HG03103 (cell line): ENCODE results near the gene TMEM88.
"Not testable (repeated sequence)": the region's sequence is repeated elsewhere in the genome, so short reads cannot be mapped to it uniquely, and the experiment has no call there.

Source experiments
- ATAC-seq: cut with Tn5 transposase; IDR thresholded peaks from one replicate; pipeline ENCODE4 v1.9.1; 2021; ENCODE audit warnings: low read depth; ENCODE audit not compliant: unreplicated experiment

The TMEM88 gene

DNA sequence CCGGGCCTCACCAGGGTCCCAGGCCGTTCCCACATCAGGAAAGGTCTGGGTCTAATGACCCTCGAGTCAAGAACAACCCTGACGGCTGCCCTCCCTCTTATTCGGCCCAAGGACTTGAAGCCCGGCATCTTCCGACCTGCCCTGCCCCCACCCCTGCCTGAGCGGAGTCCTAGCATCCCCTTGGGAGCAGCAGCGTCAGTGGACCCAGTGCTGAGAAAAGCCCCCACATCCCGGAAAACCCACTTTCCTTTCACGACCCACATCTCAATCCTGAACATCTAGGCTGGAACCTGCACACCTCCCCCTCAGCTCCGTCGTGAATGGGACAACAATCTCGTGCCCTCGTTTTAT is 769 bp downstream of the TMEM88 start:
- ATAC-seq: no peak

DNA sequence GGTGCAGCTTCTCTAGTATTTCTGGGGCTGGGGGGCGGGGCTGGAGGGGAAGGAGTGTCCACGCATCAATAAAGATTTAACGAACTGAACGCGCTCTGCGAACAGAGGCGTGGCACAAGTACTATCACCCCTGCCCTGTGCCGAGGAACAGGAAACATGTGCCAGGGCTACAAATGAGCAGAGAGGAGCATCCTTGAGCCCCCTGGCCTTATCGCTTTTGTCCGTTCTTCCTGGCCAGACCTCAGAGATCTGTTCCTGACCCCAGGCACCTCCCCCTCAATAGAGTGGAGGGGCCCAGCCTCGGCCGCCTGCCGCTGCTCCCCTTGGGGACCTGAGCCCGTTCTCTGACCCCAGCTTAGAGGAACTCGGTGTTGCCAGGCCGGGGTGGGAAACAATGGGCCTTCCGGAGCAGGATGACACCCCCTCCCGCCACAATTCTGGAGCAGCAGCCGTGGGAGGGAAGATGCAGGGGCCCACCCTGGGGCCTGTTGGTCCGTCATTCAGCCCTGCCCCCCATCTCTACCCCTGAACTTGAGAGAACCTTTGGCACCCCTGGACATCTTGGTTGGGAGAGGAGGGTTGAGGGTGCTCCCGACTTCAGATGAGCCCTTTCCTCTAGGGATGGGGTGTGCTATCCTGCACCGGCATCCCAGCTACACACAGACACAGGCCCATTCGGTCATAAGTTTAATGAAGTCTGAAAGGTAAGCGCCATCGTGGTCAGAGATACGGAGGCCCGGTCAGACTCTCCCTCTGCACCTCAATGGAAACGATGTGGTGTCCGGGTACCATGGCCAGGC is 1.3 kb downstream of the TMEM88 start:
- ATAC-seq: no peak

DNA sequence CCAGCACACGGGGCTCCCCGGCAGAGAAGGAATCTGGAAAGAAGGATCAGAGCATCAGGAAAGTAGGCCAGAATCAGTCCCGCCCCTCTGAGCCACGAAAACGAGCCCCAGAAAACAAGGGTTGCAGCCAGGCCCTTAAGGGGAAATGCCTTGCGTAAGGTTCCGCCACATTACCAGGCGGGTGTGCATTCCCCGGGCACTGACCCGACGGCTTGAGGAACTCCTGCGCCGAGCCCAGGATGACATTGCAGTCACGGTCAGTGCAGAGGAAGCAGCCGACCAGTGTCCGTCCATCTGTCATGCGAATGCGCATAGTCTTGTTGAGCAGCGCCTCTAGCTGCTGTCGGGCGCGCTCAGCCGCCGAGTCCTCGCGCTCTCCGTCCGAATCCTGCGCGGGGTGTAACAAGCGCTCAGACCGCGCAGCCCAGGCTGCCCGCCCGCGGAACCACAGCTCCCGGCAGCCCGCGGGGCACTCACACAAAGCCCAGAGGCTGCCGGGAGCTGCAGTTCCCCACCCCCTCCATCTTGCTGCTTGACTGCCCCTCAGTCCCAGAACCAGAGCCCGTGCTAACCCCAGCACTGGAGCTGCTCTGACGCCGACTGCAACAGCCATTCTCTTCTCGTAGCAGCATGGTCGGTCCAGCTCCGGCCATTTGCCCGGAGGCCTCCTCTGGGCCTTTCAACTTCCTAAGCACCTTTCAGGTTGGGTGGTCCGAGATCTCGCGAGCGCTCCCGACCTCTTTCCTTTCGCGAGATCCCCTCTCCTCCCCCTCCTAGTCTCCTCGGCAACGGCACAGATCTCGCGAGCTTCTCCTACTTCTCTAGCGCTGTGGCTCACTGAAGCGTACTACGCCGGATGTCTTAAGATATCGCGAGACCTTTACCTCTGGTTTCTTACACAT is 2.2 kb downstream of the TMEM88 start, which contains the start of gene NAA38:
Gene NAA38, minus strand, starts transcription at position 749 of the 902 bp plus-strand sequence. Its CDS starts 96 bp downstream, at position 653.
- ATAC-seq: peak; percentile 68

DNA sequence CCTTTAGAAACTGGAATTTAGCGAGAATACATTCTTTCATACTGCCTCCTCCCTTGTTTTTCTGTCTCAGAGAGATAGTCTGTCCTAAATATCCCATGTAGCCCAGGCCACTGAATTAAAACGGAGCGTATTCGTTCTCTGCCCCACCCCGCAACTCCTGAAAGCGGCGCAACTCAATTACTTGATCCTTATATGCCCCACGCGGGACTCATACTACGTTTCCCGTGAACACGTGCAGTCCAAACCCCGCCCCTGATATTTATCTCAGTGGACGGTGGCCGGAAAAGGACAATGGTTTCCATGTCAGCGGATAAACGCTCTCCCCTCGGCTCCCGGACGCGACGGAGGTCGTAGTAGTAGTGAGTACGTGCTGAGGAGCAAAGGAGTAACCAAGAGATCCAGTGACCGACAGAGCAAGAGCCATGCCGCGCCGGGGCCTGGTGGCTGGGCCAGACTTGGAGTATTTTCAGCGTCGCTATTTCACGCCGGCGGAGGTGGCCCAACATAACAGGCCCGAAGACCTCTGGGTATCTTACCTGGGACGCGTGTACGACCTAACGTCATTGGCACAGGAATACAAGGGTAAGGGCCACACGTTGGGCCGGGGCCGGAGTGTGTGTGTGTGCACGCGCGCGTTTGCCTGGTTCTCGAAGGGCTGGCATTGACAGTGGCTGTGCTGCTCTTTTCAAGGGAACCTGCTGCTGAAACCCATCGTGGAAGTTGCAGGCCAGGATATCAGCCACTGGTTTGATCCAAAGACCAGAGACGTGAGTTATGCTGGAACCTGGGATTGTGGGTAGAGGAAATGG is 3.1 kb downstream of the TMEM88 start, which contains the start of gene CYB5D1:
Gene CYB5D1, plus strand, starts transcription at position 291 of the 809 bp plus-strand sequence. Its CDS starts 132 bp downstream, at position 423.
- ATAC-seq: peak; percentile 35

DNA sequence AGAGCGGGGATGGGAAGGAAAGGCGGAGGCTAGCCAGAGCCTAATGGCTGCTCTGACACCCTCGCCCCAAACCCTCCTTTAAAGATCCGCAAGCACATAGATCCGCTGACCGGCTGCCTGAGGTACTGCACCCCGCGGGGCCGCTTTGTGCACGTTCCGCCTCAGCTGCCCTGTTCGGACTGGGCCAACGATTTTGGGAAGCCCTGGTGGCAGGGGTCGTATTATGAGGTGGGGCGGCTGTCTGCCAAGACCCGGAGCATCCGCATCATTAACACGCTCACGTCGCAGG is 3.6 kb downstream of the TMEM88 start:
- ATAC-seq: no peak

DNA sequence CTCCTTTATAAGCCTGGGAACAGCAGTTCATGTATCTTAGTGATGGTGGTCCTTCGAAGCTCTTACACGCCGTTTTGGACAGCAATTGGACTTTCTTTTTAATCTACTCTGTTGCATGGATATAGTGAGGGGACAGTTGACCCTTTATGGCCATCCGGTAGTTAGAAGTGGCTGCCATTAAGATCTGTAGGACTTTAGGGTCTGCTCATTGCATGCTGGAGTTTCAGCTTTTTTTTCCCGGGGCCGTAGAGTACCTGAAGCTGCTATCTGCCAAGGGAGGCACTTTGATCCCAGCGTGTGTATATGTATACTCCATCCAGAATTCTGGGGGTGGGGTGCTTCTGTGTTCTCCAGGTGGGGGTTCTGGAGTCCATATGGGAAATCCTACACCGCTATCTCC is 4.2 kb downstream of the TMEM88 start:
- ATAC-seq: no peak

DNA sequence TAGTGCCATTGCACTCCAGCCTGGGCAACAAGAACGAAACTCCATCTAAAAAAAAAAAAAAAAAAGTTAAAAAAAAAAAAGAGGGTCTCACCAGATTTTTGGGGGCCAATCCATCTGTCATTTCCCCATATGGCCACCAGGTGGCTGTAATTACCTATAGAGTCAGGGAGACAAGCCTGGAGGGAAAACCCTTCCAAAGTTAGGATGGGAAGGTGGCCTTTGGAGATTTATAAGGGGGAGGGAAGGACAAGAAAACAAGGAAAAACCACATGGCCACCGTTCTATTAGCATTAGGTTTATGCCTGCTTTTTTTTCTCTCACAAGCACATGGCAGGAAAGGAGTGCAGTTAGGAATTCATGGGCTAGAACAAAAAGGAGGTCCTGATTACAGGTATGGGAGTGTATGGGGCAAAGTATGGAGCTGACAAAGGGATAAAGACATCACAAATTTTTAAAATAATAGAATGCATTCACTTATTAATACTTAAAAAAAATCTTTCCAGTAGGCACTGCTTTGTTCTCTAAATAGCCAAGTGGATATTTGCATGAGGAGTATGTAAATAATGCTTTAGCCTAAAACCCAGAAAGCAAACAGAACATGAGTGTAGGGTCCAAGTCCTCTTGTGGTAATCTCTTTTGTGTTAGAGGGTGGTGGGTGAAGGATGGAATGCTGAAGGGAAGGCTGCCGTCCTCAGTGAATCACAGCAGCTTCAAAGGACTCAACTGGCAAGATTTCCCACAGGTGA is 8.0 kb downstream of the TMEM88 start:
- no peak for ATAC-seq

DNA sequence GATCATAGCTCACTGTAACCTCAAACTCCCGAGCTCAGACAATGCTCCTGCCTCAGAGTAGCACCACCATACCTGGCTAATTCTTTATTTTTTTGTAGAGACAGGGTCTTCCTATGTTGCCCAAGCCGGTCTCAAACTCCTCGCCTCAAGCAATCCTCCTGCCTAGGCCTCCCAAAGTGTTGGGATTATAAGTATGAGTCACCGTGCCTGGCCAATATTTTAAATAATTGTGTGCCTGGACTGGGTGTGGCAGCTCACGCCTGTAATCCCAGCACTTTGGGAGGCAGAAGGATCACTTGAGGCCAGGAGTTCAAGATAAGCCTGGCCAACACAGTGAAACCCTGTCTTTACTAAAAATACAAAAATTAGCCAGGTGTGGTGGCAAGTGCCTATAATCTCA is 9.5 kb downstream of the TMEM88 start:
- not testable (repeated sequence) for ATAC-seq

DNA sequence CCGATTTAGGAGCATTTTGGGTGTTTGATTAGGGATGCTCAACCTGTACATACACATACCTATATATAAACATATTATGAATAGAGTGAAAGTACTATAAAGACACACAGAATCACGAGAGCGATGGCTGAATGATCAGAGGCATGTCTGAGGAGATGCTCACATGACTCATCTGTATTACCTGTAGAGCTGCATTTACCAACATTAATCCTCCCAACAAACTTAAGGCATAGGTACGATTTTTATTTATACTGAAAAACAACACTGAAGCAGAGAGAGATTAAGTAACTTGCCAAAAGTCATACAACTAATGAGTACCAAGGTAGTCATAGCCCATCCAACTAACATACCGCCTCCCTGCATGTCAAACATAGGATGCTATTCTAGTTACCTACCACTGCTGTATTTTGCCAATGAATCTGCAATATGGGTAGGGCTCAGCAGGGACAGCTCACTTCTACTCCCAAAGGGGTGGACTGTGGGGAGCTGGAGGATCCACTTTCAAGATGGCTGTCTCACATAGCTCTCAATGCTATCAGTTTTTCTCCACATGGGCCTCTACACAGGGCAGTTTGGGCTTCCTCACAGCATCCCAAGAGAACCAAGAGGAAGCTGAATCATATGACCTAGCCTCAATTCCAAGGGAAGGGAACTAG is 10.3 kb downstream of the TMEM88 start:
- ATAC-seq: no peak

DNA sequence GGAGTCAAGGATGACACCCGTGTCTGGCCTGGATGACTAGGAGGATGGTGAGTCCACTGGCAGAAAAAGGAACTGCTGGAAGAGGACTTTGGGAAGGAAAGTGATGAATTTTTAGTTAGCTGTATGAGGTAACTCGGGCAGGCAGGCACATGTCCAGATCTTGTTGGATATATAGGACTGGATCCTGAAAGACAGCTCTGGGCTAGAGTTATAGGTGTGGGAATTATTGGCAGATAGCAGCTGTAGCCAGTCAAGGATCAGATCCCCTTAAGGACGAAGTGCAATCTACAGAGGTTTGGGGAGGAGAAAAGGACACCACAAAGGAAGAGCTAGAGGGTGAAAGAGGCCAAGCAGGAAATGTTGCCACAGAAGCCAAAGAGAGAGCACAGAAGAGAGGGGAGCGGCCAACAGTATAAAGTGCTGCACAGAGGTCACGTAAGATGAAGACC is 13.0 kb downstream of the TMEM88 start:
- no peak for ATAC-seq

DNA sequence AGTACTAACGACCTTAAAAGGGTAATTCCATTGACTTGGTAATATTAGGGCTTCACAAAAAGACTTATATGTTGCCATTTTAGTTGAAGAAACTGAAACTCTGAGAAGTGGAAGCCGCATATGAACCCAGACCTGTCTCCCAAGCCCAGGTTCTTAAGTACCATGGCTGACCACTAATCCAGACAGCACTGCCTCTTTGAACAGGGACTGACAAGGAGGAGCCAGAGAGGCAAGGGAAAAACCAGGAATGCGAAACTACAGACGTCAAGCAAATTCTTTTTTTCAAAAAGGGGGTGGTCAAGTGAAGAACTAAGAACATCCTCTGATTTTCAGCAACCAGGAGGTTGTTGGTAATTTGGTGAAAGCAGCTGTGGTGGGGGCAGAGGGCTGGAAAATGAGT is 18.2 kb downstream of the TMEM88 start:
- ATAC-seq: no peak

DNA sequence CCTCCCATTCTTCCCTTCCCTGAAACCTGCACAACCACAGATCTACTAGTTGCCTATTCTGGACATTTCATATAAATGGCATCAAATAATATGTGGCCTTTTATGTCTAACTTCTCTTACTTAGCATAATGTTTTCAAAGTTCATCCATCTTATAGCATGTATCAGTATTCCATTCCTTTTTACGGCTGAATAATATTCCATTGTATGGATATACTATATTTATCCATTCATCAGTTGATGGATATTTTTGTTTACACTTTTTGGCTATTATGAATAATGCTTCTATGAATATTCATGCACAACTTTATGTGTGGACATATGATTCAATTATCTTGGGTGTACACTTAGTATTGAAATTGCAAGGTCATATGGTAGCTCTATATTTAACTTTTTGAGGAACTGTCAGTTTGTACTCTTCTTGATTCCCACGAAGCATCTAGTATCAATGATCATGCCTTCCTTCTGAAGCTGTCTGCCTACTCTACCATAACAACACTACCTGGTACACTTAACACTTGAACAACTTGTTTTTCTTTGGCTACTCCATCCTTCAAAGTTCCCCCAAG is 21.0 kb downstream of the TMEM88 start:
- ATAC-seq: no peak

DNA sequence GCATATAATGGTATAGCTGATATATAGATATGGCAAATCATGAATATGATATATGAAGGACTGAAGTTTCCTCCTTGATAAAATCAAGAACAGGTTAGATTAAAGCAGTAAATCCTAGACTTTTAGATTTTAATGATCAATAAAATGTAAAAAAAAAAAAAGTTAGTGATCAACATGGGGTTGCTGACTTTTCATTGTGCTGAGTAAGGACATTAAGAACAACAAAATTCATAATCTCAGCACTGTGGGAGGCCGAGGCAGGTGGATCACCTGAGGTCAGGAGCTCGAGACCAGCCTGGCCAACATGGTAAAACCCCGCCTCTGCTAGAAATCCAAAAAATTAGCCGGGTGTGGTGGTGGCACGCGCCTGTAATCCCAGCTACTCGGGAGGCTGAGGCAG is 23.4 kb downstream of the TMEM88 start:
- ATAC-seq: no peak

DNA sequence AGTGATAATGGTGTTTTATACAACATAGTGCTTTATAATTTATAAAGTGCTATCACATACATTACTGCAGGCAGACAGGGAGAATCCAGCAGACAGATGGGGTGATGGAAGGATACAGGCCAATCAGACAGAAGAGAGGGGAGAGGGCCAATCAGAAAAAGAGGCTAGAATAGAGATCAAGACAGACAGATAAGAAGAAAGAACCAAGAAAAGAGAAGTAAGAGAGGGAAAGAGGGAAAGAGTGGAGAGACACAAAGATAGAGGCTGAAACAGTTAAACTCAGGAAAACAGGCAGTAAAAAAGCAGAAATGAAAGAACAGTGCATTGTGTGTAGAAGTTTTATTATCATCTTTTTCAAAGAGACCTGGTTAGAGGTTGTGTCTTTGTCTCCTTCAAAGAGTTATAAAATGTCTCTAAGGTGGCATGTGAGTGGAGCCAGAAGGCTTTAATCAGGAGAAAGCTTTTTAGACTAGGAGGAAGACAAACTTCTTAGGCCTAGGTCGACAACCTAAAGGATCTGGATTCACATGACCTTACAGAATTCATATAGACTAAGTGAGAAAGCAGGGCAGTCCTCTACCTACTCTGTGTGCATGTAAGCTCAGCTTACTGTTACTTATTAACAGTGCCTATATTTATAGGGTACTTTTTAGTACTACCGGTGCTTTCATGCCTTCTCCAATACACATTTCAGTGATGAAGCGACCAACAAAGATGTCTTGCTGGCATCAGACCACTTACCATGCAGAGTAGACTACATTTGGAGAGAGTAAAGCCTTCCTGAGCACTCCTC is 25.4 kb downstream of the TMEM88 start:
- ATAC-seq: no peak

DNA sequence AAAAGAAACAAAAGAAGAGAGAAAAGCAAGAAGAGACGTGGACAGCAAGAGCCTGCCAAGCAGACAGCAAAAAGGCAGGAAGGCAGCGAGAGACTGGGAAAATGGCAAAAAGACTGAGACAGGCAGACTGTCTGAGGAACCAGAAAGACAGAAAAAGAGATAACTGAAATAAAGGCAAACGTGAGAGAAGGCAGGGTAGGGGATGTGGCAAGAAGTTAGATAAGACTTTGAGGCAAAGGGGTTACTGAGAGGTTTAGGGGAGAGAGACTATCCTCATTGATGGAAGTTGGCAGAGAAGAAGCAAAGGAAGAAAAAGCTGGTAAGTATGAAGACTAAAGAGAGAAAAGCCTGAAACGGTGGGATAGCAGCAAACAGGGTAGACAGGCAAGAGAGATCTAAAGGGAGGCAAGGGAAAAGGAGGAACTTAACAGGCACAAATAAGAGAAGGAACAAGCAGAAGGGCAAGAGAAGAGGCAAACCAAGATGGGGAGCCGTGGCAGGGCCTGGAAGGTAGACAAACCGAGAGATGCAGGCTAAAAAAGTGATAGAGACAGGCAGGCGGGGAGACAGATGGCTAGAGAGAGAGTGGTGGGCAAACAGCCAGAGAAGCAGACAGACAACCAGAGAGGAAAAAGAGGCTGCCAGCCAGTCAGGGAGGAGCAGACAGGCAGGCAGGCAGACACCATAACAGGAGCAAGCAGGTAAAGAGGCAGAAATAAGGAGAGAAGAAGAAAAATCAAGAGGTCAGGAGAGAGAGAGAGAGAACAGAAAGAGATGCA is 26.6 kb downstream of the TMEM88 start:
- ATAC-seq: no peak

DNA sequence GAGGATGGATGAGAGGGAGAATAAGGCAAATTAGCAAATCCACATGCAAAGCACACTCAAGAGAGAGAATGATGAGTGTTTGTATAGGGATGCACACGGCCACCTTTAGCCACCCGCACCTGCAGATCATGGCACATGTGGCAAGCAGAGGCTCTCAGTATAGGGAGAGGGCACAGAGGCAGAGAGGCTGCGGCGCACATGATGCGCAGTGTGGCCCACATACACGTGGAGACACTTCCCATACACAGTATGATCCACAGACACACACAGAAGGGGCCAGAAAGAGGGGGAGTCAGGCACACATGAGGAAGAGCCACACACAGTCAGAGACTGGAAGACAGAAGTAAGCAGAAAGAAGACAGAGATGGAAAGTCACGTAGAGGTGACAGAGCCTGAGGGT is 27.2 kb downstream of the TMEM88 start:
- no peak for ATAC-seq

DNA sequence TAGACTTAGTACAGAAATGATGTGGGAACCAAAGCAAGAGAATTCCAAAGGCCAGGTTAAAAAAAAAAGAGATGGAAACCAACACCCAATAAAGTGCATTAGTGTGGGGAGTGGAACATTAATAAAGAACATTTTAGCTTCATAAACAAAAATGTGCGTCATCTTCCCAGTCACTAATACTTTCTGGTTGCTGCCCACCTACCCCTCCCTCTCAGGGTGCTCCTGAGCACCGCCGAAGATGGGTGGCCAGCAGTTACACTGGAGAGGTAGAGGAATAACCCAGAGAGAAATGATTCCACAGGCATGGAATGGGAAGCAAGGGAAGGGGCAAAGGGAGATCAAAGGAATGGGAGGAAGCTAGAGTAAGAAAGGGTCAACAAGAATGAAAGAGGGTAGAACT is 27.8 kb downstream of the TMEM88 start:
- no peak for ATAC-seq
